HG03439 (cell line): ENCODE measurements around the gene RAD51B.
"Not testable (repeated sequence)": the region's sequence is repeated elsewhere in the genome, so short reads cannot be mapped to it uniquely, and the experiment has no call there.

Source experiments
- ATAC-seq: cut with Tn5 transposase; IDR thresholded peaks from one replicate; pipeline ENCODE4 v1.9.1; 2021; ENCODE audit warnings: mild to moderate bottlenecking, moderate library complexity; ENCODE audit not compliant: unreplicated experiment

Gene RAD51B

DNA sequence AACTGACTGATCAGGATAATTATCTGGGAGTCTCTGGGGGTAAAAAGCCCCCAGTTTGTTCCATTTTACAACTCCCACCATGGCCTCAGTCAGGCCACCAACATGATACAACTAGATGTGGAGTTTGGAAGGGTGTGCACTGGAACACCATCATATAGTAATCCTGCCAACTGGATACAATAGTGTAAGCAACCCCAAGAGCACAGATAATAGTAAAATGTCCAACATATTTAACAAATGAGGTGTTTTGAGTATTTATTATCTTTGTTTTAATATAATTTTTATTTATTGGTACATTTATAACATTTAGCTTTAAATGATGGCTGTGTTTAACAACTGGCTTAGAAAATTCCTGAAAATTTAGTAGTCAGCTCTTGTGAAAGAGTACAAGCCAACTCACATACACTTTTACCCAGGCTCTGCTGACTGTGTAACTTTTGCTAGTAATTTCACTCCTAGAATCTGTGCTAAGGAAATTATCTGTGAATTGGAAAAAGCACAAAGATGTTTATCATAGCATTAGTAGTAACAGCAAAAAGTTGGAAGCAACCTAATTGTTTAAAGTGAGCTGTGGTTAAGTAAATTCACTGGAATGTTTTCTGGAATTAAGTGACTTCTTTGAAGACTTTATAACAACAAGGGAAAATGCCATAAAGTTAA lies 196.8 kb downstream of the RAD51B start:
- ATAC-seq = no peak

DNA sequence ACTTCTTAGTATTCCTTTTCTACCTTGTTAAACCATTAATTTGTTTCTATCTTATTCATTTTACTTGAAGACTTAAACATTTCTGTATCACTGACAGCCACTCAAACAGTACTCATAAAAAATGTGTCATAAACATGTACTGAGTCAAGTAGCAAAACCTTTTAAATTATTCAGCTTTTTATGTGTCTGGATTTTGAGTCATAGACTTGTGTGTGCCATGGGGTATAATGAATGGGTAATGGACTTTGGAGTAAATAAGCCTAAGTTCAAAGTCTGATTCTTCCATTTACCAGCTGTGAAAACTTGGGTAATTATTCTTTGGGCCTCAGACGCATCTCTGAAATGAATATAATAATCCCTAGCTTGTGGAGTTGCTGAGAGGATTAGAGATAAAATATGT lies 199.0 kb downstream of the RAD51B start:
- no peak for ATAC-seq

DNA sequence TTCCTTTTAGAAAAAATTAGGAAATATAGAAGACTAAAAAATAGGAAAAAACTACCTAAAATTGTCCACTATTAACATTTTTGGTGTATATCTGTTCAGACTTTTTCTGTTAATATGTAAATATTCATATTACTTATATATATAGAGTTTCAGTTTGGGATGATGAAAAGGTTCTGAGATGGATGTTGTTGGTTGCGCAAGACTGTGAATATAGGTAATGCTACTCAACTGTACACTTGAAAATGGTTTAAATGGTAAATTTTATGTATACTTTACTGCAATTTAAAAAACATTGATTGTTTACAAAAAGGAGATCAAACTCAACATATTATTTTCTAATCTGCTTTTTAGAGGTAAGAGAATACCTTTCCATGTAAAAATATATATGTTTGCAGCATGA lies 200.9 kb downstream of the RAD51B start:
- no peak for ATAC-seq

DNA sequence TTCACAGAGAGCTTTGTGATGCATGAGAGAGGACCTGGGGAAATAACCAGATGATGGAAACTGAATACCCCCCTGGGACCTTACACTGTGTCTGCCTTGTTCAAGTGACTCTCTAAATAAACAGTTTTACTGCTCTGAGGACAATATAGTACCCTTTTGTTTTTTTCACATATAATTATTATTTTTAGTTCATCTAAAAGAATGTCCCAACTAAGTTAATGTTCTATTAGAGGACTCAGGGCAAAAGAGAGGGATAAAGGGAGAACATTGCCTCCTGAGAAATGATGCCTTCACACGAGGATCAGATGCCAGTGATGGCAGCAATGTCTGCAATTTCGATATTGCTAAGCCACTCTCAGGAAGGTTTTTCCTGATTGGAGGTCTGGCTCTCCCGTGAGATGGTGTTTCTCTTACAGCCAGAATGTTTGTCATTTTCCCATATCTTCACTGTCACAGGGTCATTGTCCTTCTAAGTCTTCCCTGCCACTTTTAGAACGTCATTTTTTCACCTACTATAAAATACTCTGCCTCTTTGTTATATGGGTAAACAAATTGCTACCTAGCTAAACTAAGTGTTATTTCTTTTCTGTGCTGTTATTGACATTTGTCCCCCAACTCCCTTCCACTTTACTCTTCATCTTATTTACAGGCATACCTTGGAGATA lies 201.6 kb downstream of the RAD51B start:
- no peak for ATAC-seq

DNA sequence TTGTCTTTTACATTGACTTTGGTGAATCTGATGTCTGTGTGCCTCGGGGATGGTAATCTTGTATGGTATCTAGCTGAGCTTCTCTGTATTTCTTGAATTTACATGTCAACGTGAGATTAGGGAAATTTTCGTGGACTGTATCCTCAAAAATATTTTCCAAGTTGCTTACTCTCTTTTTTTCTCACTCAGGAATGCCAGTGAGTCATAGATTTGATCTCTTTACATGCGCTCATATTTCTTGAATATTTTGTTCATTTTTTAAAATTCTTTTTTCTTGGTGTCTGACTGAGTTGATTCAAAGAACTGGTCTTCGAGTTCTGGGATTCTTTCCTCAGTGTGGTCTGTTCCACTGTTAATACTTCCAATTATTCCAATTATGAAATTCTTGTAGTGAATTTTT lies 207.7 kb downstream of the RAD51B start:
- no peak for ATAC-seq

DNA sequence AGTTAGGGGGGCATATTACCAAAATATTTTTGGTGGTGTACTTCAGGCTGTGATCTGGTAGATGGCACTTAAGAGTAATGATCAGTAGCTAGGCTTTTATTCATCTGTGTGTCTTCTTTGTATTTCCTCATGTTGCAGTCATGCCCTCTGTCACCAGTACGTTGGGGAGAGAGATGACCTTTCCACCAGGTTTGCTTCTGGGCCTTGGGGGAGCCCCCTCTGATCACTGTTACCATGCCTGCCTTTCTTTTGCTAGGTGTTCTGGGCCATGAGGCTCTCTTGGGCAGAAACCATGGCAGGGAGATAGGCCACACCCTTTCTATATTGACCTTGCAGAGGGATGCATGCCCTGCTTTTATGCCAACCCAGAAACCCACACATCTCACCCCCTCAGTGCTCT lies 208.5 kb downstream of the RAD51B start:
- ATAC-seq = no peak

DNA sequence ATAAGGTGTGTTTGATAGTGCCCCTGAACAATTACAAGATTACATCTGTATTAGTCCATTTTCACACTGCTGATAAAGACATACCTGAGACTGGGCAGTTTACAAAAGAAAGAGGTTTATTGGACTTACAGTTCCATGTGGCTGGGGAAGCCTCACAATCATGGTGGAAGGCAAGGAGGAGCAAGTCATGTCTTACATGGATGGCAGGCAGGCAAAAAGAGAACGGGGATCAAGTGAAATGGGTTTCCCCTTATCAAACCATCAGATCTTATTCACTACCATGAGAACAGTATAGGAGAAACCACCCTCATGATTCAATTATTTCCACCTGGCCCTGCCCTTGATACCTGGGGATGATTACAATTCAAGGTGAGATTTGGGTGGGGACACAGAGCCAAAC lies 211.4 kb downstream of the RAD51B start:
- ATAC-seq = not testable (repeated sequence)

DNA sequence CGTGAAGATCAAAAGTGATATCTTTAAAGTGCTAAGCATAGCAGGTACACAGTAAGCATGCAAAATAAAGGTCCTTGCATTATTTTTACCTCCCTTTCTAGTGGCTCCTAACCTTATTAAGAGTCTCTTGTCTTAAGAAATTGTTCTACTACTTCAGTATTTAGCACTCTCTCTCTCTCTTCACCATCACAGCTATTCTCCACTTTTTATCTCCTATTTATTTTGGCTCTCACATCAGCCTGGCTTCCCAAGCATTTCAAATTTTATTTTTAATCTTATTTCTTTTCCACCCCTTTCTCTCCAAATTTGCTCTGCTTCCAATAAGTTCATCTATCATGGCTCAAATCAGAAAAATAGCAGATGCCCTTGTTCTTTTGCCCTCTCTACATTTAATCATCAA lies 212.6 kb downstream of the RAD51B start:
- no peak for ATAC-seq

DNA sequence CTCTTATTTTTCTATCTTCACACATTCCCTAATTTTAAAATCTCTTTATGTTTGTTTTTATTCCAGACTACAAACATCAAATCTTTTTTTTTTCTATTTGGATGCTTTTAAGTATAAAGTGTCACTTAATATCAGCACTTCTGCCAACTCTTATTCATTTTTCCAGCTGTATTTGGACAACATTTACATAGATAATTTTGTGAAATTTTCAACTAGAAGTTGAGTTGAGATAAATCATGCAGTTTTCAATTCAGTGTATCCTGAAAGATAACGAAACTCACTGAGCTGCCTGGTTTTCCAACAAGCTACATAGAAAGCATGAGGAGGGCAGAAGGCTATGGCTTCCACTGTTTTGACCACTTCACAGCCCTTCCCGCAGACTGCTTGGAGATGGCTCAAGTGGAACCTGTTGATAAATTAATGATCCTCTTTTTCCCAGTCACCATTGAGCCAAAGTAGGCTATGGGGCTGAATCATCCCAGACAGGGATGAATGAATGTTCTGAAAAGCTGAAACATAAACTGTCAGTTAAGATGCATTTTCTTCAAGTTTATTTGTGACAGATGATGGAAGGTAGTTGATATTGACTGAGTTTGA lies 213.9 kb downstream of the RAD51B start:
- no peak for ATAC-seq

DNA sequence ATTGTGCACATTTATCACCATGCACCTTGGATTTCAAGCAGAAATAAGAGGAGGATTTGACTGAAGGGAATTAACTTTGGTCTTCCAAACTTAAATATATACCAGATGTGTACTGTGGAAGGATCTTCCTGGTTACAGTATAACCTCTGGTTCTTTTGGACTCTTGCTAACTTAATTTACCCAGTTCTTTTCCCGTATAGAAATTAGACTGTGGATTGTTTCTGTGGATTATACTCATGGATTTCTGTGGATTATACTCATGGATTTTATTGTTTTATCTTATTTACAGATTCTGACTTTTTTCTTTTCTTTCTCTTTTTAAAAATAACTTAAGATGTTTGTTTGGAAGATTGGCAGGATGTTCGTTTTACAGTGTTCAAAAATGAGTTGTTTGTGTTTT lies 215.3 kb downstream of the RAD51B start:
- no peak for ATAC-seq

DNA sequence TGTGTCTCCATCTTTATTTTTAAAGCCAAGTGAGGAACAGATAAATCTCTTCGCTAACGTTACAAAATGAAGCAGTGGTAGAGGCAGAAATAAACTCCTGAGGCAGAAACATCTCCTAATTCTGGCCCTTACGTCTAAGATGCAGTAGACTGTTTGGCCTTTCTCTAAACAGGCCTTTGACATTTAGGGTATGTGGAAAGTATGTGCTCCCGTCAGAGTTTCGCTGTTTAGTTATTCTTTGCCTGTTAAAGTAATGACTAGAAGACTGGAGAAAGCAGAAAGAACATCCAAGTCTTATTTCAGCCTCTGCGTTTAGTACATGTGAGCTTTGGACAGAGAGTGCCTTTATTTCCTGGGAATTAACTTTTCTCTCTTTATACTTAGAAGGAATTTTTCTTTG lies 216.6 kb downstream of the RAD51B start:
- no peak for ATAC-seq

DNA sequence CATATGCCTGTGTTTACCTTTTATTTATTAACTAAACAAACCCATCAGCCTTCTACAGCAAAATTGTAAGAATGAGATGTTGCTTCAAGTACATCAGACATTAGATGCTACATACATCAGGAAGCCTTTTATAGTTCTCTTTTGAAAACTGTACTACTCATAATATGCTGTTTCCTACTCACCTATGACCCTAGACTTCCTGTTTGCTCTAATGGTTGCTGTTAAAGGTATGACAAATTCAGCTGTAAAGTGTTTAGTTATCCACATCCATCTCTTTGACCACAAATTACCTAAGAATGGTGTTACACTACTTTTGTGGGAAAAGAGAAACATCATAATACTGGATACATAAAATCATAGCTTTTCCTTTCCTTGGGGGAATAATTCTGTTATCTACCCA lies 220.0 kb downstream of the RAD51B start:
- ATAC-seq = no peak

DNA sequence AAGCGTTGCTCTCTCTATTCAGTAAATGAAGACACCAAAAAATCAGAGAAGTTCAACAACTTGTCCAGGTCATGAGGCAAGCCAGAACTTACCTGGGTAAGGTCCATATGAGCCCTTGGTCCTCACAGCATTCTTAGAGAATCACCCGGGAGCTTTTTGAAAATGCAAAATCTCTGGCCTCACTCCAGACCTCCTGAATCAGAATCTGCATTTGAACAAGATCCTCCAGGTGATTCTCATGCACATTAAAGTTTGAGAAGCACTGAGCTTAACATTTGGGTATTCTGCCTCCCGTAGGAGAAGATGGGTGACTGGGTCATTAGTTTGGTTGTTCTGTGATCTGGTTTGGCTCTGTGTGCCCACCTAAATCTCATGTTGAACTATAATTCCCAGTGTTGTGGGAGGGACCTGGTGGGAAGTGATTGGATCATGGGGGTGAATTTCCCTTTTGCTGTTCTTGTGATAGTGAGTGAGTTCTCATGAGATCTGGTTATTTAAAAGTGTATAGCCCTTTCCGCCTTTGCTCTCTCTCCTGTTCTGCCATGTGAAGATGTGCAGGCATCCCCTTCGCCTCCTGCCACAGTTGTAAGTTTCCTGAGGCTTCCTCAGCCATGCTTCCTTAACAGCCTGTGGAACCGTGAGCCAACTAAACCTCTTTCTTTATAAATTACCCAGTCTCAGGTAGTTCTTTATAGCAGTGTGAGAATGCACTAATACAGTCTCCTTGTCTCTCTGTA lies 221.2 kb downstream of the RAD51B start:
- ATAC-seq = no peak

DNA sequence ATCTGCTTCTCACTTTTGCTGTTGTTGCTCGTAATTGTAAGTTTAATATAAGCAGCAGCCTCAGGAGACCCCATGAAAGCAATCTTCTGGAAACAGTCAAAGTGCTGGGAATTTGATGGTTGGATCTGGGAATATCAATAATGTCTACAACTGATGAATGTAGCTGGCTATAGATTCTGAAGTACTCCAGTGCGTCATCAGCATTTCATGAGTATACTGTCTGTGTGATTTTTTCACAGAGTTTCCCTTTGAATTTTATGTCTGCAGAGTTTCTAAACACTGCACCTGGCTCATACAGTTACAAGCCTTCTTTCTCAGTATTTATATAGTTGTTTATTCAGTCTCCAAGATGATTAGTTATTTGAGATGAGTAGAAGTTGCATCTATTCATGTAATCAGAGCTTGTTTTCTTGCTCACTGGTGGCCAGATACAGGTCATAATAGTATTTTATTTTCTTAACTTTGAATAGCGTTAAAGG lies 222.3 kb downstream of the RAD51B start:
- no peak for ATAC-seq

DNA sequence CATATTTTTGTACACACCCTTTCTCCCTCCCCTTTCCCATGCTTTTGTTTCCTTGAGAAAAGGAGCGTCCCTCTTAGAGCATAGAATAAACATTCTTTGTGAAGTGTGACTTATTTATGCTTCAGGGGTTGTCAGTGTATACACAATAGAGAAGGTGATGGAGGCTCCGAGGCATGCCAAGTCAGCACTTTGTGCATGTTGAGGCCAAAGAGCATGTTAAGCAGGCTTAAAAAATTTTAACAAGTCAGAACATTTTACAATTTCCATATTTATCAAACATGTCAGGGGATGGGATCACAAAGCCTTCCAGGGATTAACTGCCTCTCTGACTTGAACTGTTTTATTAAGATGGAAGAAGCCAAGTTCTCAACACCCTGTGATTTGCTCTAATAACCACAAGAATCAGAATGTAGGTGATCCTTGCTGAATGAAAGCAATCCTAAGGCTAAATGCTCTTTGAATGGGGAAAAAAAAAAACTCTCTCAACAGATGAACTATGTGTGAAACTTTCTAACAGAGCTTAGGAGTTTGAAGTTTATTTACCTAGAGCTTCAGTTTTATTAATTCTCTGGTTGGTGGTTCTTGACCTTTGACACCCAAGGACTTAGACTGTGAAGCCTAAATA lies 223.1 kb downstream of the RAD51B start:
- ATAC-seq = no peak

DNA sequence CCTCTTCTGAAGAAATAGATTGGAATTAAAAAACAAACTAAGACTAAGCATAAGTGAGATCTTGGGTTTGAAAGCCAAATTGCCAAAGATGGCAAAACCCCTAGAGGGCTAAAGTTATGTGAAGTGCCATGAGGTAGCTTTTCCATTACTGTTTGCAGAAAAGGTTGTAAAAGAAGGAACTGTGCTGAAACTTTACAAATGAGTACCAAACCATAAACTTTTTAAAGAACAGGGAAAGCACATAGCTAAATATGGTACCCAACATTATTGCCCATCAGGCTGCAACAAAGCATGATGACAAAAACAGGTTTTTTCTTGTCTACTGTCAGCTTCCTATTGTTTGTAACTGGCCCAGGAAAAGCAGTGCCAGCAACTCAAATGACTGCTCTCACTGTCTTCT lies 224.2 kb downstream of the RAD51B start:
- no peak for ATAC-seq

DNA sequence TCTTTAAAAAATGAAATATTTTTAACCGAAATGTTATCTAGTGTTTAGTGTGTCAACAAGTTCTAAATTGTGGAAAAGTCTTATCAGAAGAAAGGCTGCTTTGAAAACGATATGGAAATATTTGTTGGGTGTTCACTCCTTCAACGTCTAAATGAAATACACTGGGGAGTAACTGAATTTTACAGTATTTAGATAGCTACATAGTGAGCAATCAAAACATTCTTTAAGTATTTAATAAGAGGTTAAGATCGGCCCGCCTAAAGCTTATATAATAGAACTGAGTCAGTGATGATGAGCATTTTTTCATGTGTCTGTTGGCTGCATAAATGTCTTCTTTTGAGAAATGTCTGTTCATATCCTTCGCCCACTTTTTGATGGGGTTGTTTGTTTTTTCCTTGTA lies 228.3 kb downstream of the RAD51B start:
- ATAC-seq = no peak

DNA sequence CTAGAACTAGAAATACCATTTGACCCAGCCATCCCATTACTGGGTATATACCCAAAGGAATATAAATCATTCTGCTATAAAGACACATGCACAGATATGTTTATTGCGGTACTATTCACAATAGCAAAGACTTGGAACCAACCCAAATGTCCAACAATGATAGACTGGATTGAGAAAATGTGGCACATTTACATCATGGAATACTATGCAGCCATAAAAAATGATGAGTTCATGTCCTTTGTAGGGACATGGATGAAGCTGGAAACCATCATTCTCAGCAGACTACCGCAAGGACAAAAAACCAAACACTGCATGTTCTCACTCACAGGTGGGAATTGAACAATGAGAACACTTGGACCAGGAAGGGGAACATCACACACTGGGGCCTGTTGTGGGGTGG lies 229.2 kb downstream of the RAD51B start:
- not testable (repeated sequence) for ATAC-seq

DNA sequence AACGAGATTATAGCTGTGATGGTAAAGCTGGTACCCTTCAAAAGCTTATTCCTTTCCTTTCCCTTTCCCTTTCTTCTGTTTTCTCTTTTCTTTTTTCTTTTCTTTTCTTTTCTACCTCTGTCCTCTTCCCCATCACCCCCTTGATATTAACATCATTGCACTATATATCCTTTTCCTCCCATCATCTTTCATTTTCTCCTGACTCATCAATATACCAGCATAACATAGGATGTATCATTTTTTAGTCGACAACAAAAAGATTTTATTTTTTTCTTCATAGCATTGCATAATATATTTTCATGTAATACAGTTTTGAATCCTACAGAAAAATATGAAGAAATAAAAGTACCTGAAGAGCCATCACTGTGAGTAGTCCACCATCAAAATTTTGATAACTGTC lies 230.6 kb downstream of the RAD51B start:
- ATAC-seq = no peak

DNA sequence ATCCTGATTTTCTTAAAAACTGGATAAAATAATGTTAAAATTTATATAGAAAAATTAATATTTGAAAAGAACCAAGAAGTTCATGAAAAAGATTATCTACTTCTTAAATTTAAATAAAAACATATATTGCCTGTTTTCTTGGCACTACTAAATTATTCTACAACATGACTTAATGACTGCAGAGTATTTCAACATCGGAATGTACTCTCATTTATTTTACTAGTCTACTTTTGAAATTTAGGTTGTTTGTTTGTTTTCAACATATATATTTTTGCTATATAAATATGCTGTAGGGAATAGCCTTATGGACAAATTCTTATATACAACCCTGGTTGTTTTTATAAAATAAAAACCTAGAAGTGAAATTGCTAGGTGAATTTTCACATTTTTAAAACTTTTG lies 231.6 kb downstream of the RAD51B start:
- ATAC-seq = no peak

DNA sequence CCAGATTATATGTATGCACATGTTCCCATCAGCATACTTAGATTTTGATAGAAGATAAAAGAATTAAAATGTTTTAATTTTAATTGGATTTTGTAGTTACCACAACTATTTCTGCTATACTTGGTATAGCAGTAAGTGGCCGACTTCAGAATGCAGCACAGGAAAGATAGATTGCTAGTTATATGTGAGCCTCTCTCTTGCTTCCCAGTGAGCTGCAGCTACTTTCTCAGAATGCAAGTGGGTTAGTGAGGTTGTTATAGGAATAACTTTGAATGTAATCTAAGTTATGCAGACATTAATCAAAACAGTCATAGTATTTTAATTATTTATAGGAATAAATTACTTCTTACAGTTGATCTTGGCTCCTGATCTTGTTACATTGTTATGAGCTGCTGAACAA lies 240.6 kb downstream of the RAD51B start:
- no peak for ATAC-seq
